Keratinocyte (primary cell): Measurements from ENCODE around the gene ARHGAP10. TPM values are rescaled to one million over a fixed set of nuclear protein-coding genes. Genes with fewer than 3 reads are reported as not detected.

Source experiments
- DNase-seq: peaks from one replicate; pipeline ENCODE4 v3.0.0-alpha.2; 2011; ENCODE audit warnings: low read depth, missing footprints, low spot score
- FAIRE-seq: peaks from 2 replicates; lab custom pipeline; 2011; peaks lifted over from hg19 to GRCh38; lab: Jason Lieb, UNC
- H2AFZ ChIP-seq: 2 replicates; pipeline ENCODE4 v1.6.0; 2012; ENCODE audit warnings: low read length, control low read depth, inconsistent platforms; ENCODE audit not compliant: control insufficient read depth
- H3K27ac ChIP-seq: 2 replicates; pipeline ENCODE4 v1.5.1; 2011; ENCODE audit warnings: low read length; ENCODE audit not compliant: control insufficient read depth, insufficient read depth
- H3K27me3 ChIP-seq: 3 replicates; pipeline ENCODE4 v1.6.0; 2011; ENCODE audit warnings: low read length; ENCODE audit not compliant: control insufficient read depth, insufficient read depth; ENCODE audit errors: extremely low read depth
- H3K36me3 ChIP-seq, 2 experiments: 2 replicates in 1 of 2; 3 replicates in 1 of 2; pipeline ENCODE4 v1.5.1; 2011; ENCODE audit warnings: low read length in 2 of 2, mild to moderate bottlenecking in 1 of 2; ENCODE audit not compliant: control insufficient read depth in 2 of 2, insufficient read depth in 2 of 2; ENCODE audit errors: extremely low read depth in 1 of 2
- H3K4me1 ChIP-seq: 3 replicates; pipeline ENCODE4 v1.5.1; 2011; ENCODE audit warnings: low read length; ENCODE audit not compliant: control insufficient read depth, insufficient read depth; ENCODE audit errors: extremely low read depth
- H3K4me2 ChIP-seq: 3 replicates; pipeline ENCODE4 v1.6.0; 2011; ENCODE audit warnings: low read depth, low read length; ENCODE audit not compliant: control insufficient read depth, insufficient read depth; ENCODE audit errors: extremely low read depth
- H3K4me3 ChIP-seq, 3 experiments: fragments of 200-600 bp in 1 of 3; sonication (generic) in 1 of 3; 2 replicates in 2 of 3; 3 replicates in 1 of 3; pipeline ENCODE4 v1.5.1; 2011 to 2016; ENCODE audit warnings: low read length in 3 of 3, mild to moderate bottlenecking in 3 of 3, control low read depth in 2 of 3, inconsistent platforms in 1 of 3, low read depth in 1 of 3, mixed read lengths in 1 of 3, mixed run types in 1 of 3, moderate library complexity in 1 of 3; ENCODE audit not compliant: control insufficient read depth in 2 of 3, insufficient read depth in 2 of 3; ENCODE audit errors: extremely low read depth in 1 of 3
- H3K79me2 ChIP-seq: 2 replicates; pipeline ENCODE4 v1.6.0; 2012; ENCODE audit warnings: low read length; ENCODE audit not compliant: control insufficient read depth, insufficient read depth
- H3K9ac ChIP-seq: 3 replicates; pipeline ENCODE4 v1.6.0; 2011; ENCODE audit warnings: low read length; ENCODE audit not compliant: control insufficient read depth, insufficient read depth; ENCODE audit errors: extremely low read depth
- H3K9me1 ChIP-seq: 3 replicates; pipeline ENCODE4 v1.6.0; 2011; ENCODE audit warnings: low read length; ENCODE audit not compliant: control insufficient read depth, insufficient read depth; ENCODE audit errors: extremely low read depth
- H3K9me3 ChIP-seq: 2 replicates; pipeline ENCODE4 v1.5.1; 2012; ENCODE audit warnings: low read depth, low read length; ENCODE audit not compliant: control insufficient read depth
- H4K20me1 ChIP-seq: 3 replicates; pipeline ENCODE4 v1.6.0; 2011; ENCODE audit warnings: low read length; ENCODE audit not compliant: control insufficient read depth, insufficient read depth; ENCODE audit errors: extremely low read depth
- CTCF ChIP-seq, 3 experiments: IDR thresholded peaks in 1 of 3; conservative IDR thresholded peaks in 1 of 3; optimal IDR thresholded peaks in 1 of 3; 2 replicates in 2 of 3; 3 replicates in 1 of 3; pipeline versions ENCODE3 to v1.5.1; 2011; ENCODE audit warnings: low read length in 3 of 3, mild to moderate bottlenecking in 3 of 3, moderate library complexity in 2 of 3, control low read depth in 1 of 3, inconsistent platforms in 1 of 3; ENCODE audit not compliant: insufficient read depth in 2 of 3; ENCODE audit errors: extremely low read depth in 1 of 3
- EZH2 ChIP-seq: IDR thresholded peaks from one replicate; pipeline ENCODE4 v1.6.1; 2012; ENCODE audit warnings: inconsistent platforms, mild to moderate bottlenecking, low read length, moderate library complexity
- dilution Hi-C: fragments of 300-500 bp; cut with MboI; formaldehyde crosslinking; loops from one replicate; pipeline ENCODE4 v1.7.0; 2020; ENCODE audit warnings: low sequenced_read_pairs; ENCODE audit not compliant: extremely low pct_ligation_motif_present
- polyA plus RNA-seq, 5 experiments: library from polyadenylated mRNA; depleted of rRNA in 3 of 5; stranded (reverse) in 3 of 5; stranded (forward) in 1 of 5; unstranded in 1 of 5; fragments of >200 nt; gene quantifications; 1 replicate in 1 of 5; 2 replicates in 3 of 5; 3 replicates in 1 of 5; pipeline versions ENCODE4 v1.2.1 to v1.2.3, GENCODE V29; 2011 to 2012; ENCODE audit warnings: missing spikeins in 2 of 5, low read depth in 1 of 5, low replicate concordance in 1 of 5

Gene ARHGAP10
- polyA plus RNA-seq, 1 donor (not counting 4 experiments of a cell fraction or from before 2014, with no cell fraction given): 18.7 TPM

- Histone ChIP-seq H3K36me3 (no peaks in the 10 kb centered on the region), H3K4me2 (peak overlapping the region; percentile 98), H3K9me3 (no peaks in the 10 kb centered on the region), H2AFZ (no peak overlapping the region), H3K4me1 (peaks cover 39% of the 10 kb centered on the region), H3K27ac (peak overlapping the region; percentile 63), H3K9ac (peak overlapping the region; percentile 30), H3K27me3 (no peaks in the 10 kb centered on the region), H3K9me1 (peaks cover 2% of the 10 kb centered on the region), H3K4me3 (no peak overlapping the region), H3K79me2 (peaks cover 73% of the 10 kb centered on the region), H4K20me1 (no peaks in the 10 kb centered on the region)
- dilution Hi-C loops: no loop called here
- FAIRE-seq (no peak), DNase-seq (no peak)
- TF ChIP-seq CTCF (optimal IDR thresholded peaks at IDR 0.05 in 1 of 3, IDR thresholded peaks at IDR 0.05 in 1 of 3, conservative IDR thresholded peaks at IDR 0.05 in 1 of 3; ENCODE audit: extremely low read depth in 1 of 3, insufficient read depth in 2 of 3, low read length in 3 of 3) (no peak), EZH2 (no peak)
Observed at GRCh38 chr4:147791865-147792264, 60.0 kb downstream of the ARHGAP10 start.

DNA sequence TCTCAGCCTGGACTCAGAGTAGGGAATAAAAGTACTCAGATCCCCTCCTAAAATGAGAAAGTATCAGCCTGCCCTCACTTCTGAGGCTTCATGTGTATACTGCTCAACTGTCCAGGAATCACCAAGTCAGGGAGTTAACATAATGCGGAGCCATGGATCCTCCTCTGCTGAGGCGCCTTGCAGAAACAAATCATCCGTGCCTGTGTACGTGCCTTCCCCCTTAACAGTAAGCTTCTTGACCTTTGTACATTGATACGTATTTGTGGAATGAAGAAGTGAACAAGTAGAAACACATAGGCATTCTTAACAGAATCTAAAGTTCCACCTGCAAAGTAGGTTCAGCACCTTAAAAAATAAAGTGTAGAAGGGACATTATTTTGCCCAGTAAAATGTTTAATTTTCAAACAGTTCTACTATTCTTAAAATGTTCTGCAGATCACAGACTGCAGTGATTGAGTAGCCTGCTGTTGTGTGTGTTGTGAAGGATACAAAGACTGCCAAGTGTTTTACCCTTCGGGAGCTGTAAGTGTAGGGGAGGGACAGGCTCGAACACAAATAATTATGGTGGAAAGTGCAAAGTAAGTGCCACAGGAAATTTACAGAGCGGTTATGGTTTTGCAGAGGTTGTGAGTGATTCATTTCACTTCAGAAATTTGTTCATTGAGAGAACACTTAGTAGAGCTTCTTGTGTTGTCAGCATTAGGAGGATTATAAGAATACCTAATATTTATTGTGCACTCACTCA is 61.9 kb downstream of the ARHGAP10 start:
- peak overlapping the region in 2 of 3 experiments; percentile 54 for H3K4me3 ChIP-seq
- H3K4me1 ChIP-seq: peaks cover 31% of the 10 kb centered on the region
- H2AFZ ChIP-seq: peak overlapping the region; percentile 51
- H3K27me3 ChIP-seq: no peaks in the 10 kb centered on the region
- peak overlapping the region; percentile 68 for H3K9ac ChIP-seq
- H3K27ac ChIP-seq: peak overlapping the region; percentile 70
- peak overlapping the region; percentile 98 for H3K4me2 ChIP-seq
- peaks cover 73% of the 10 kb centered on the region for H3K79me2 ChIP-seq
- no peaks in the 10 kb centered on the region for H3K9me3 ChIP-seq
- H3K36me3 ChIP-seq: no peaks in the 10 kb centered on the region
- no peak for TF ChIP-seq EZH2
- TF ChIP-seq CTCF (optimal IDR thresholded peaks at IDR 0.05 in 1 of 3, IDR thresholded peaks at IDR 0.05 in 1 of 3, conservative IDR thresholded peaks at IDR 0.05 in 1 of 3; ENCODE audit: extremely low read depth in 1 of 3, insufficient read depth in 2 of 3, low read length in 3 of 3): no peak
- FAIRE-seq (peak; percentile 88), DNase-seq (no peak)
- peaks cover 2% of the 10 kb centered on the region for H3K9me1 ChIP-seq
- no peaks in the 10 kb centered on the region for H4K20me1 ChIP-seq
- dilution Hi-C loops: no loop called here
